HepG2 (cell line): ENCODE data around the gene COMMD8. TPM values are rescaled to one million over a fixed set of nuclear protein-coding genes. Genes with fewer than 3 reads are reported as not detected.

Experiments used
- BORCS8-MEF2B ChIP-seq: sonication (generic); formaldehyde crosslinking; IDR thresholded peaks from 2 replicates; pipeline ENCODE4 v1.8.0; 2022; ENCODE audit warnings: mild to moderate bottlenecking, missing genetic modification reagents
- CREB1 ChIP-seq, 2 experiments: fragments of 450-650 bp in 1 of 2; IDR thresholded peaks; 2 replicates each; pipeline ENCODE4 v1.6.1; 2016 to 2017; ENCODE audit warnings: control low read depth in 1 of 2, mild to moderate bottlenecking in 1 of 2, missing compliant biosample characterization in 1 of 2, missing genetic modification characterization in 1 of 2
- CSRNP2 ChIP-seq: sonication (generic); formaldehyde crosslinking; conservative IDR thresholded peaks from 2 replicates; pipeline ENCODE4 v1.8.0; 2022; ENCODE audit warnings: low read depth, missing genetic modification reagents
- HMG20B ChIP-seq: conservative IDR thresholded peaks from 2 replicates; pipeline ENCODE4 v1.6.1; 2016; ENCODE audit warnings: missing genetic modification reagents, missing compliant biosample characterization
- IKZF1 ChIP-seq: fragments of 450-650 bp; IDR thresholded peaks from 2 replicates; pipeline ENCODE4 v1.7.1; 2016
- MIER3 ChIP-seq: IDR thresholded peaks from 2 replicates; pipeline ENCODE4 v1.6.1; 2016; ENCODE audit warnings: missing compliant biosample characterization, borderline replicate concordance
- MYC ChIP-seq: sonication (generic); formaldehyde crosslinking; IDR thresholded peaks from 2 replicates; pipeline ENCODE4 v1.9.0; 2021; ENCODE audit warnings: missing genetic modification reagents, borderline replicate concordance
- NAIF1 ChIP-seq: sonication (generic); formaldehyde crosslinking; IDR thresholded peaks from 2 replicates; pipeline ENCODE4 v1.5.0; 2020; ENCODE audit warnings: mild to moderate bottlenecking, missing genetic modification reagents, borderline replicate concordance
- RBAK ChIP-seq: sonication (generic); formaldehyde crosslinking; IDR thresholded peaks from 2 replicates; pipeline ENCODE4 v1.5.1; 2020; ENCODE audit warnings: mild to moderate bottlenecking, missing genetic modification reagents
- SCMH1 ChIP-seq: sonication (generic); formaldehyde crosslinking; IDR thresholded peaks from 2 replicates; pipeline ENCODE4 v1.9.0; 2021; ENCODE audit warnings: missing genetic modification reagents, mild to moderate bottlenecking, borderline replicate concordance
- SMARCE1 ChIP-seq: fragments of 450-650 bp; IDR thresholded peaks from 2 replicates; pipeline ENCODE4 v1.6.1; 2017; ENCODE audit warnings: borderline replicate concordance
- SP1 ChIP-seq, 2 experiments: fragments of 450-650 bp in 1 of 2; sonication (generic) in 1 of 2; formaldehyde crosslinking in 1 of 2; IDR thresholded peaks; 2 replicates each; pipeline versions ENCODE4 v1.4.0 to v1.6.1; 2016 to 2020; ENCODE audit warnings: missing genetic modification reagents in 1 of 2
- SSRP1 ChIP-seq: IDR thresholded peaks from 2 replicates; pipeline ENCODE4 v1.6.1; 2016; ENCODE audit warnings: control low read depth
- WIZ ChIP-seq: sonication (generic); formaldehyde crosslinking; IDR thresholded peaks from 2 replicates; pipeline ENCODE4 v1.5.1; 2020; ENCODE audit warnings: mild to moderate bottlenecking, missing genetic modification reagents
- YEATS4 ChIP-seq: sonication (generic); formaldehyde crosslinking; IDR thresholded peaks from 2 replicates; pipeline ENCODE4 v1.4.0; 2020; ENCODE audit warnings: missing genetic modification reagents, borderline replicate concordance
- ZFP36L1 ChIP-seq: sonication (generic); formaldehyde crosslinking; IDR thresholded peaks from 2 replicates; pipeline ENCODE4 v1.8.0; 2022; ENCODE audit warnings: mild to moderate bottlenecking, missing genetic modification reagents, moderate library complexity
- ZNF335 ChIP-seq: sonication (generic); formaldehyde crosslinking; IDR thresholded peaks from 2 replicates; pipeline ENCODE4 v1.4.0; 2020; ENCODE audit warnings: missing genetic modification reagents
- ZNF512B ChIP-seq: sonication (generic); formaldehyde crosslinking; IDR thresholded peaks from 2 replicates; pipeline ENCODE4 v1.5.1; 2020; ENCODE audit warnings: missing genetic modification reagents, mild to moderate bottlenecking, borderline replicate concordance
- ZNF552 ChIP-seq: sonication (generic); formaldehyde crosslinking; IDR thresholded peaks from 2 replicates; pipeline ENCODE4 v1.9.0; 2022; ENCODE audit warnings: missing genetic modification reagents, mild to moderate bottlenecking, borderline replicate concordance
- ZNF570 ChIP-seq: sonication (generic); formaldehyde crosslinking; IDR thresholded peaks from 2 replicates; pipeline ENCODE4 v1.4.0; 2020; ENCODE audit warnings: mild to moderate bottlenecking, missing genetic modification reagents, borderline replicate concordance
- ZNF674 ChIP-seq: sonication (generic); formaldehyde crosslinking; IDR thresholded peaks from 2 replicates; pipeline ENCODE4 v1.5.0; 2020; ENCODE audit warnings: low read depth, mild to moderate bottlenecking, missing genetic modification reagents
- ZNF761 ChIP-seq: sonication (generic); formaldehyde crosslinking; conservative IDR thresholded peaks from 2 replicates; pipeline ENCODE4 v1.4.0; 2020; ENCODE audit warnings: mild to moderate bottlenecking, missing genetic modification reagents
- polyA plus RNA-seq, 8 experiments: library from polyadenylated mRNA; depleted of rRNA in 3 of 8; stranded (reverse) in 7 of 8; unstranded in 1 of 8; fragments of >200 nt; fragmentation: Illumina TruSeq in 4 of 8; extraction: Trizol in 4 of 8; gene quantifications; 2 replicates each; pipeline versions ENCODE4 v1.2.1 to v1.2.3, GENCODE V29; 2011 to 2016; ENCODE audit warnings: low read depth in 4 of 8, missing spikeins in 1 of 8, mixed read lengths in 1 of 8; ENCODE audit not compliant: insufficient read depth in 1 of 8
- total RNA-seq, 5 experiments: library from RNA; depleted of rRNA; stranded (reverse); fragments of >200 nt; fragmentation: Illumina TruSeq; extraction: Trizol; gene quantifications; 2 replicates each; pipeline ENCODE4 v1.2.3, GENCODE V29; 2016; ENCODE audit warnings: low read depth in 1 of 5
- TF ChIP-seq, protein P1 (sequence below): IDR thresholded peaks from 2 replicates; pipeline ENCODE4 v1.6.1; 2016; ENCODE audit warnings: low read depth, borderline replicate concordance
- TF ChIP-seq, protein P2 (sequence below): sonication (generic); formaldehyde crosslinking; IDR thresholded peaks from 2 replicates; pipeline ENCODE4 v1.9.0; 2022; ENCODE audit warnings: missing genetic modification reagents, mild to moderate bottlenecking, borderline replicate concordance

Gene COMMD8
- total and polyA plus RNA-seq, 2 of the 13 experiments (the other 11 are each of a cell fraction or from before 2014, with no cell fraction given), result 7.1 to 20.3 TPM

DNA sequence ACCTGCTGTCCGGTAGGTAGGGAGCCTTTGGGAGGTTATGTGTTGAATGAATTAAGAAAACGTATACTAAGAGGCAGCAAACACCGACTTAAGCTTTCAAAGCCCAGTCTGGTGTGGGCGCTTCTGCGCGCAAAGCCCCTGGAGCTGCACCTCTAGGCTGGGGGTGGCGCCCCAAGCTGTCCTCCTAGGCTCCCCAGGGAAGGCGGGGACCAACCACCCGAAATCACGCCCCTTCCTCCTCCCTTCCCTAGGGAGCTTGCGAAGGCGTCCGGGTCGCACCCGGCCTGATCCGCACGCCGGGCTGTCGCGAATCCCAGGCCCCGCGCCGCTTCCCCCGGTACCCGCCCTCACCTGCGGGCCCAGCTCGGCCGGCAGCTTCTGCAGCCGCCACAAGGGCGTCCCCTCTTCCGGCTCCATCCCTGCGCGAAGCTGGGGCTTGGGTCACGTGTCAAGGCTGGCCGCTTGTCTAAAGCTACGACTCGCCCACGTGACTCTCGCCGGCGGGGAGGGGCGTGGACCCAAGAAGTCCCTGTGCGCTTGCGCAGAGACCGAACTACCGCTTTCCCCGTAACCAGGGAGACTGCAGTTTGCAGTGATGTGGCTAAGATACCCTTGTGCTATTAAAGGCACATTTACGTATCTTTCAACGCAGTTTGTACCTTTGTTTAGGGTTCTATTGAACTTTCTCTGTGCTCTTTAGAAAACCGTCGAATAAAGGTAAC is at the start of gene COMMD8 (continued):
- TF ChIP-seq MYC (CRISPR knock-in tag) (peak; percentile 74), WIZ (CRISPR knock-in tag) (0 out of 2 replicates have a peak, but pooled peaks have one; percentile 48), BORCS8-MEF2B (CRISPR knock-in tag) (peak; percentile 87; the same call in 1 of the 2 replicates), ZNF512B (CRISPR knock-in tag) (no peak), IKZF1 (no peak), ZNF761 (CRISPR knock-in tag) (no peak; the same call in 1 of the 2 replicates), ZFP36L1 (CRISPR knock-in tag) (no peak), CSRNP2 (CRISPR knock-in tag) (no peak), SMARCE1 (no peak), ZNF335 (CRISPR knock-in tag) (0 out of 2 replicates have a peak, but pooled peaks have one; percentile 37), RBAK (no peak), ZNF552 (CRISPR knock-in tag) (0 out of 2 replicates have a peak, but pooled peaks have one; percentile 34), CREB1 (IDR thresholded peaks at IDR 0.05) (peak; percentile 17; the same call in 1 of the 2 replicates), CREB1 (CRISPR knock-in tag; IDR thresholded peaks at IDR 0.05) (no peak), SSRP1 (CRISPR knock-in tag) (no peak), ZNF674 (CRISPR knock-in tag) (no peak), SCMH1 (CRISPR knock-in tag) (no peak), YEATS4 (CRISPR knock-in tag) (peak; percentile 75), NAIF1 (CRISPR knock-in tag) (no peak), SP1 (IDR thresholded peaks at IDR 0.05) (no peak), SP1 (CRISPR knock-in tag; IDR thresholded peaks at IDR 0.05) (no peak), ZNF570 (no peak), MIER3 (CRISPR knock-in tag) (peak; percentile 52; the same call in 1 of the 2 replicates), HMG20B (CRISPR knock-in tag) (no peak)
- TF ChIP-seq, protein P1, sequence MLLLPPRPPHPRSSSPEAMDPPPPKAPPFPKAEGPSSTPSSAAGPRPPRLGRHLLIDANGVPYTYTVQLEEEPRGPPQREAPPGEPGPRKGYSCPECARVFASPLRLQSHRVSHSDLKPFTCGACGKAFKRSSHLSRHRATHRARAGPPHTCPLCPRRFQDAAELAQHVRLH (CRISPR knock-in tag), result no peak; the same call in 1 of the 2 replicates
- TF ChIP-seq, protein P2, sequence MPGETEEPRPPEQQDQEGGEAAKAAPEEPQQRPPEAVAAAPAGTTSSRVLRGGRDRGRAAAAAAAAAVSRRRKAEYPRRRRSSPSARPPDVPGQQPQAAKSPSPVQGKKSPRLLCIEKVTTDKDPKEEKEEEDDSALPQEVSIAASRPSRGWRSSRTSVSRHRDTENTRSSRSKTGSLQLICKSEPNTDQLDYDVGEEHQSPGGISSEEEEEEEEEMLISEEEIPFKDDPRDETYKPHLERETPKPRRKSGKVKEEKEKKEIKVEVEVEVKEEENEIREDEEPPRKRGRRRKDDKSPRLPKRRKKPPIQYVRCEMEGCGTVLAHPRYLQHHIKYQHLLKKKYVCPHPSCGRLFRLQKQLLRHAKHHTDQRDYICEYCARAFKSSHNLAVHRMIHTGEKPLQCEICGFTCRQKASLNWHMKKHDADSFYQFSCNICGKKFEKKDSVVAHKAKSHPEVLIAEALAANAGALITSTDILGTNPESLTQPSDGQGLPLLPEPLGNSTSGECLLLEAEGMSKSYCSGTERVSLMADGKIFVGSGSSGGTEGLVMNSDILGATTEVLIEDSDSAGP (CRISPR knock-in tag), result peak; percentile 91
